Body of pancreas (tissue), 4 donors: Measurements from ENCODE around the gene FUS.

ENCODE experiments used
- CTCF ChIP-seq, 7 experiments: fragments of 450-650 bp in 4 of 7; fragments of 200-600 bp in 3 of 7; sonication (generic) in 3 of 7; IDR thresholded peaks; one replicate each; pipeline ENCODE4 v1.5.1; 2016 to 2019; ENCODE audit warnings: antibody characterized with exemption in 7 of 7
- POLR2A ChIP-seq, 3 donors: fragments of 450-650 bp; IDR thresholded peaks; one replicate each; pipeline ENCODE4 v1.6.1; 2016; ENCODE audit warnings: antibody characterized with exemption in 3 of 3, mild to moderate bottlenecking in 2 of 3

GRCh38 chr16:31130336-31130891, 49.5 kb upstream of the FUS start:
- TF ChIP-seq CTCF (IDR thresholded peaks at IDR 0.05) = no peak
- TF ChIP-seq POLR2A (IDR thresholded peaks at IDR 0.05) = no peak
